ENCODE data around the gene ANXA2.

Gene ANXA2

GRCh38 chr15:60384526-60385126, 13.2 kb downstream of the ANXA2 start:
- no peak overlapping the region for H3K4ac ChIP-seq (ENCODE audit: low read depth in 1 of 2, low read length in 2 of 2)
- no peak overlapping the region for H3K4me2 ChIP-seq (ENCODE audit: low read length, poor library complexity, severe bottlenecking)
- peak overlapping the region; percentile 82 for H3K9ac ChIP-seq (ENCODE audit: low read length)
- peaks cover 22 to 84% of the 10 kb centered on the region in 2 experiments for H3K36me3 ChIP-seq (ENCODE audit: control insufficient read depth in 1 of 2, insufficient read depth in 2 of 2, low read depth in 1 of 2, low read length in 2 of 2)
- H4K91ac ChIP-seq (ENCODE audit: low read length), result no peak overlapping the region
- no peak for DNase-seq
- no peak overlapping the region for H4K8ac ChIP-seq (ENCODE audit: low read length)
- no peaks in the 10 kb centered on the region for H3K79me1 ChIP-seq (replicated peaks; ENCODE audit: low read length, poor library complexity, severe bottlenecking)
- no peaks in the 10 kb centered on the region for H3K9me3 ChIP-seq (ENCODE audit: control insufficient read depth, low read length)
- H2BK120ac ChIP-seq (ENCODE audit: low read depth, low read length), result no peak overlapping the region
- no peak overlapping the region for H2BK15ac ChIP-seq (ENCODE audit: low read depth, poor library complexity, severe bottlenecking)
- WGBS, result 91% methylated on average over 1 of the region's 3 CpGs
- H3K14ac ChIP-seq (ENCODE audit: low read length in 2 of 2), result no peak overlapping the region
- no peak overlapping the region for H3K4me3 ChIP-seq (ENCODE audit: insufficient read depth in 1 of 2, low read depth in 1 of 2, low read length in 2 of 2)
- H3K27me3 ChIP-seq (ENCODE audit: control insufficient read depth in 1 of 2, insufficient read depth in 1 of 2, low read length in 2 of 2), result no peaks in the 10 kb centered on the region
- no peak overlapping the region for H3K23ac ChIP-seq (ENCODE audit: low read length in 2 of 2)
- H2AFZ ChIP-seq (ENCODE audit: low read depth, low read length), result no peak overlapping the region
- peaks cover 10% of the 10 kb centered on the region for H3K4me1 ChIP-seq (ENCODE audit: control insufficient read depth, insufficient read depth, low read depth, low read length)
- H2AK5ac ChIP-seq (ENCODE audit: low read length, severe bottlenecking), result no peak overlapping the region
- H2BK5ac ChIP-seq (ENCODE audit: low read depth, low read length, poor library complexity, severe bottlenecking), result no peak overlapping the region
- H3K18ac ChIP-seq (ENCODE audit: low read depth in 1 of 2, low read length in 2 of 2), result no peak overlapping the region
- H3K27ac ChIP-seq (ENCODE audit: low read length, poor library complexity, severe bottlenecking), result peak overlapping the region; percentile 17
- H2BK12ac ChIP-seq (ENCODE audit: low read length in 2 of 2), result no peak overlapping the region

GRCh38 chr15:60384053-60384452, 13.7 kb downstream of the ANXA2 start:
- 95% methylated on average over 2 of the region's 3 CpGs for WGBS
- H2BK120ac ChIP-seq (ENCODE audit: low read depth, low read length), result no peak overlapping the region
- H2BK5ac ChIP-seq (ENCODE audit: low read depth, low read length, poor library complexity, severe bottlenecking), result no peak overlapping the region
- H3K36me3 ChIP-seq (ENCODE audit: control insufficient read depth in 1 of 2, insufficient read depth in 2 of 2, low read depth in 1 of 2, low read length in 2 of 2), result peaks cover 22 to 84% of the 10 kb centered on the region in 2 experiments
- H3K23ac ChIP-seq (ENCODE audit: low read length in 2 of 2), result no peak overlapping the region
- H3K4me1 ChIP-seq (ENCODE audit: control insufficient read depth, insufficient read depth, low read depth, low read length), result peaks cover 9% of the 10 kb centered on the region
- no peak overlapping the region for H2BK12ac ChIP-seq (ENCODE audit: low read length in 2 of 2)
- H4K8ac ChIP-seq (ENCODE audit: low read length), result no peak overlapping the region
- no peak overlapping the region for H3K4me2 ChIP-seq (ENCODE audit: low read length, poor library complexity, severe bottlenecking)
- H3K14ac ChIP-seq (ENCODE audit: low read length in 2 of 2), result no peak overlapping the region
- no peak overlapping the region for H2BK15ac ChIP-seq (ENCODE audit: low read depth, poor library complexity, severe bottlenecking)
- no peak overlapping the region for H3K18ac ChIP-seq (ENCODE audit: low read depth in 1 of 2, low read length in 2 of 2)
- H3K27ac ChIP-seq (ENCODE audit: low read length, poor library complexity, severe bottlenecking), result peak overlapping the region; percentile 33
- H2AFZ ChIP-seq (ENCODE audit: low read depth, low read length), result no peak overlapping the region
- H3K4ac ChIP-seq (ENCODE audit: low read depth in 1 of 2, low read length in 2 of 2), result no peak overlapping the region
- H3K9me3 ChIP-seq (ENCODE audit: control insufficient read depth, low read length), result no peaks in the 10 kb centered on the region
- H3K4me3 ChIP-seq (ENCODE audit: insufficient read depth in 1 of 2, low read depth in 1 of 2, low read length in 2 of 2), result no peak overlapping the region
- H3K79me1 ChIP-seq (replicated peaks; ENCODE audit: low read length, poor library complexity, severe bottlenecking), result no peaks in the 10 kb centered on the region
- no peak for DNase-seq
- peak overlapping the region; percentile 82 for H3K9ac ChIP-seq (ENCODE audit: low read length)
- H4K91ac ChIP-seq (ENCODE audit: low read length), result no peak overlapping the region
- no peak overlapping the region for H2AK5ac ChIP-seq (ENCODE audit: low read length, severe bottlenecking)
- no peaks in the 10 kb centered on the region for H3K27me3 ChIP-seq (ENCODE audit: control insufficient read depth in 1 of 2, insufficient read depth in 1 of 2, low read length in 2 of 2)

- no peak overlapping the region for H2BK5ac ChIP-seq (ENCODE audit: low read depth, low read length, poor library complexity, severe bottlenecking)
- H3K18ac ChIP-seq (ENCODE audit: low read depth in 1 of 2, low read length in 2 of 2), result no peak overlapping the region
- H3K79me1 ChIP-seq (replicated peaks; ENCODE audit: low read length, poor library complexity, severe bottlenecking), result no peaks in the 10 kb centered on the region
- peak overlapping the region; percentile 82 for H3K9ac ChIP-seq (ENCODE audit: low read length)
- no peak overlapping the region for H2BK12ac ChIP-seq (ENCODE audit: low read length in 2 of 2)
- no peaks in the 10 kb centered on the region for H3K27me3 ChIP-seq (ENCODE audit: control insufficient read depth in 1 of 2, insufficient read depth in 1 of 2, low read length in 2 of 2)
- H2BK120ac ChIP-seq (ENCODE audit: low read depth, low read length), result no peak overlapping the region
- H3K27ac ChIP-seq (ENCODE audit: low read length, poor library complexity, severe bottlenecking), result peak overlapping the region; percentile 58
- no peak overlapping the region for H3K14ac ChIP-seq (ENCODE audit: low read length in 2 of 2)
- peaks cover 22 to 87% of the 10 kb centered on the region in 2 experiments for H3K36me3 ChIP-seq (ENCODE audit: control insufficient read depth in 1 of 2, insufficient read depth in 2 of 2, low read depth in 1 of 2, low read length in 2 of 2)
- H2AFZ ChIP-seq (ENCODE audit: low read depth, low read length), result no peak overlapping the region
- no peak overlapping the region for H4K8ac ChIP-seq (ENCODE audit: low read length)
- H2BK15ac ChIP-seq (ENCODE audit: low read depth, poor library complexity, severe bottlenecking), result no peak overlapping the region
- peak overlapping the region in 1 of 2 experiments; percentile 57 for H3K4ac ChIP-seq (ENCODE audit: low read depth in 1 of 2, low read length in 2 of 2)
- no peak for DNase-seq
- H3K23ac ChIP-seq (ENCODE audit: low read length in 2 of 2), result no peak overlapping the region
- H2AK5ac ChIP-seq (ENCODE audit: low read length, severe bottlenecking), result no peak overlapping the region
- no peaks in the 10 kb centered on the region for H3K9me3 ChIP-seq (ENCODE audit: control insufficient read depth, low read length)
- H4K91ac ChIP-seq (ENCODE audit: low read length), result no peak overlapping the region
- no peak overlapping the region for H3K4me2 ChIP-seq (ENCODE audit: low read length, poor library complexity, severe bottlenecking)
- H3K4me1 ChIP-seq (ENCODE audit: control insufficient read depth, insufficient read depth, low read depth, low read length), result peaks cover 9% of the 10 kb centered on the region
- WGBS, result 95% methylated on average over 8 of the region's 8 CpGs
- H3K4me3 ChIP-seq (ENCODE audit: insufficient read depth in 1 of 2, low read depth in 1 of 2, low read length in 2 of 2), result no peak overlapping the region
These were observed 14.8 kb downstream of the ANXA2 start for GRCh38 chr15:60382773-60383674.

- Histone ChIP-seq H3K4me3 (ENCODE audit: insufficient read depth in 1 of 2, low read depth in 1 of 2, low read length in 2 of 2) (no peak overlapping the region), H3K9ac (ENCODE audit: low read length) (peak overlapping the region; percentile 82), H3K27me3 (ENCODE audit: control insufficient read depth in 1 of 2, insufficient read depth in 1 of 2, low read length in 2 of 2) (no peaks in the 10 kb centered on the region), H3K4me1 (ENCODE audit: control insufficient read depth, insufficient read depth, low read depth, low read length) (peaks cover 14% of the 10 kb centered on the region), H3K27ac (ENCODE audit: low read length, poor library complexity, severe bottlenecking) (peak overlapping the region; percentile 76), H3K14ac (ENCODE audit: low read length in 2 of 2) (no peak overlapping the region), H2BK15ac (ENCODE audit: low read depth, poor library complexity, severe bottlenecking) (peak overlapping the region; percentile 2), H3K18ac (ENCODE audit: low read depth in 1 of 2, low read length in 2 of 2) (no peak overlapping the region), H3K4me2 (ENCODE audit: low read length, poor library complexity, severe bottlenecking) (no peak overlapping the region), H3K23ac (ENCODE audit: low read length in 2 of 2) (no peak overlapping the region), H4K8ac (ENCODE audit: low read length) (no peak overlapping the region), H2AFZ (ENCODE audit: low read depth, low read length) (no peak overlapping the region), H3K36me3 (ENCODE audit: control insufficient read depth in 1 of 2, insufficient read depth in 2 of 2, low read depth in 1 of 2, low read length in 2 of 2) (peaks cover 28 to 91% of the 10 kb centered on the region in 2 experiments), H2BK5ac (ENCODE audit: low read depth, low read length, poor library complexity, severe bottlenecking) (no peak overlapping the region), H4K91ac (ENCODE audit: low read length) (no peak overlapping the region), H2BK12ac (ENCODE audit: low read length in 2 of 2) (no peak overlapping the region), H3K4ac (ENCODE audit: low read depth in 1 of 2, low read length in 2 of 2) (no peak overlapping the region), H3K79me1 (replicated peaks; ENCODE audit: low read length, poor library complexity, severe bottlenecking) (no peaks in the 10 kb centered on the region), H3K9me3 (ENCODE audit: control insufficient read depth, low read length) (no peaks in the 10 kb centered on the region), H2BK120ac (ENCODE audit: low read depth, low read length) (no peak overlapping the region), H2AK5ac (ENCODE audit: low read length, severe bottlenecking) (peak overlapping the region; percentile 61)
- peak; percentile 70 for DNase-seq
- WGBS, result 75% methylated on average over 8 of the region's 8 CpGs
These were observed 16.5 kb downstream of the ANXA2 start for GRCh38 chr15:60381148-60381788.

Data from mesenchymal stem cell (in vitro differentiated cells and primary cell).